SK-N-SH treated with all-trans-retinoic acid at 6 μM for 48 hours (cell line): ENCODE results near the gene NAA15.

ENCODE experiments used
- CSDC2 ChIP-seq: fragments of 250-450 bp; sonication (Bioruptor Pico); IDR thresholded peaks from 2 replicates; pipeline ENCODE4 v1.5.0; 2020; ENCODE audit warnings: mild to moderate bottlenecking, moderate library complexity
- ESRRG ChIP-seq: fragments of 250-450 bp; sonication (Bioruptor Pico); IDR thresholded peaks from 2 replicates; pipeline ENCODE4 v1.6.1; 2021; ENCODE audit warnings: mild to moderate bottlenecking
- ISL1 ChIP-seq: fragments of 250-450 bp; sonication (Bioruptor Pico); IDR thresholded peaks from 2 replicates; pipeline ENCODE4 v2.1.2; 2022; ENCODE audit warnings: mild to moderate bottlenecking, moderate library complexity
- PPARA ChIP-seq: fragments of 250-450 bp; sonication (Bioruptor Pico); IDR thresholded peaks from 2 replicates; pipeline ENCODE4 v1.5.0; 2020; ENCODE audit warnings: mild to moderate bottlenecking, borderline replicate concordance
- RARB ChIP-seq: fragments of 250-450 bp; sonication (Bioruptor Pico); IDR thresholded peaks from 2 replicates; pipeline ENCODE4 v1.8.0; 2021; ENCODE audit warnings: mild to moderate bottlenecking, moderate library complexity
- TOX ChIP-seq: fragments of 250-450 bp; sonication (Bioruptor Pico); IDR thresholded peaks from 2 replicates; pipeline ENCODE4 v1.8.0; 2021; ENCODE audit warnings: mild to moderate bottlenecking, moderate library complexity, borderline replicate concordance
- ZC3H10 ChIP-seq: fragments of 250-450 bp; sonication (Bioruptor Pico); IDR thresholded peaks from 2 replicates; pipeline ENCODE4 v1.5.1; 2021; ENCODE audit warnings: mild to moderate bottlenecking, moderate library complexity
- ZFP3 ChIP-seq: fragments of 250-450 bp; sonication (Bioruptor Pico); IDR thresholded peaks from 2 replicates; pipeline ENCODE4 v1.5.0; 2020; ENCODE audit warnings: mild to moderate bottlenecking, moderate library complexity
- ZFP30 ChIP-seq: fragments of 450-650 bp; formaldehyde crosslinking; IDR thresholded peaks from 2 replicates; pipeline ENCODE4 v1.5.0; 2022; ENCODE audit warnings: mild to moderate bottlenecking, moderate library complexity
- ZNF565 ChIP-seq: fragments of 450-650 bp; formaldehyde crosslinking; conservative IDR thresholded peaks from 2 replicates; pipeline ENCODE4 v1.5.0; 2020; ENCODE audit warnings: low read depth, mild to moderate bottlenecking, moderate library complexity
- TF ChIP-seq, protein P1 (sequence below): fragments of 250-450 bp; sonication (Bioruptor Pico); IDR thresholded peaks from 2 replicates; pipeline ENCODE4 v1.8.0; 2020; ENCODE audit warnings: mild to moderate bottlenecking, moderate library complexity, borderline replicate concordance
- TF ChIP-seq, protein P2 (sequence below): fragments of 250-450 bp; sonication (Bioruptor Pico); IDR thresholded peaks from 2 replicates; pipeline ENCODE4 v1.5.1; 2020; ENCODE audit warnings: low read depth, mild to moderate bottlenecking, moderate library complexity
- TF ChIP-seq, protein P3 (sequence below): fragments of 250-450 bp; sonication (Bioruptor Pico); IDR thresholded peaks from 2 replicates; pipeline ENCODE4 v1.5.1; 2021; ENCODE audit warnings: mild to moderate bottlenecking, moderate library complexity

DNA sequence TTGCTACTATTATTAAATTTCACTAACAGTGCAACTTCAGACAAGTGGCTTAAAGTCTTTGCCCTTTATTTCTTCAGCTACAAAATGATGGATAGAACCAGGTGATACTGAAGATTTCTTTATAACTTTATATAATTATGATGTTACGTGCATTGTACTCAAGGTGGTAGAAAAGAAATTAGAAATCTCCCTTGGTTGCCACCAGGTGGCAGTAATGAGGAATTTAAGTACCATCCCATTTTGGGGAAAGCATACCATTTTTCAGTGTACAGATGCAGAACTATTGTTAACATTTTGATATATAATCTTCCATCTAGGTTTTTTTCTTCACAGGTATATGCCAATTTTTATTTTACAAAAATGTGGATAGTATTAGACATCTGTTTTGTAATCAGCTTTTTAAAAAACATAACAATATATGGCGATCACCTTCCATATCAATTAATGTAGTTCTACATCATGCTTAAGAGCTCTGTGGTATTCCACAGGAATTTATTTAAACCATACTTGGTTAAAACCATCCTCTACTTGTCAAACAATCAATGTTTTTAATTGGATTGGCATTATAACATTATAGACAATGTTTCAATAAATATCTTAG lies 114.9 kb downstream of the NAA15 start:
- TF ChIP-seq TOX (CRISPR knock-in tag), result no peak
- TF ChIP-seq ZC3H10, result no peak
- TF ChIP-seq, protein P1, sequence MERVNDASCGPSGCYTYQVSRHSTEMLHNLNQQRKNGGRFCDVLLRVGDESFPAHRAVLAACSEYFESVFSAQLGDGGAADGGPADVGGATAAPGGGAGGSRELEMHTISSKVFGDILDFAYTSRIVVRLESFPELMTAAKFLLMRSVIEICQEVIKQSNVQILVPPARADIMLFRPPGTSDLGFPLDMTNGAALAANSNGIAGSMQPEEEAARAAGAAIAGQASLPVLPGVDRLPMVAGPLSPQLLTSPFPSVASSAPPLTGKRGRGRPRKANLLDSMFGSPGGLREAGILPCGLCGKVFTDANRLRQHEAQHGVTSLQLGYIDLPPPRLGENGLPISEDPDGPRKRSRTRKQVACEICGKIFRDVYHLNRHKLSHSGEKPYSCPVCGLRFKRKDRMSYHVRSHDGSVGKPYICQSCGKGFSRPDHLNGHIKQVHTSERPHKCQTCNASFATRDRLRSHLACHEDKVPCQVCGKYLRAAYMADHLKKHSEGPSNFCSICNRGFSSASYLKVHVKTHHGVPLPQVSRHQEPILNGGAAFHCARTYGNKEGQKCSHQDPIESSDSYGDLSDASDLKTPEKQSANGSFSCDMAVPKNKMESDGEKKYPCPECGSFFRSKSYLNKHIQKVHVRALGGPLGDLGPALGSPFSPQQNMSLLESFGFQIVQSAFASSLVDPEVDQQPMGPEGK (CRISPR knock-in tag), result no peak
- no peak for TF ChIP-seq CSDC2 (CRISPR knock-in tag)
- TF ChIP-seq, protein P2, sequence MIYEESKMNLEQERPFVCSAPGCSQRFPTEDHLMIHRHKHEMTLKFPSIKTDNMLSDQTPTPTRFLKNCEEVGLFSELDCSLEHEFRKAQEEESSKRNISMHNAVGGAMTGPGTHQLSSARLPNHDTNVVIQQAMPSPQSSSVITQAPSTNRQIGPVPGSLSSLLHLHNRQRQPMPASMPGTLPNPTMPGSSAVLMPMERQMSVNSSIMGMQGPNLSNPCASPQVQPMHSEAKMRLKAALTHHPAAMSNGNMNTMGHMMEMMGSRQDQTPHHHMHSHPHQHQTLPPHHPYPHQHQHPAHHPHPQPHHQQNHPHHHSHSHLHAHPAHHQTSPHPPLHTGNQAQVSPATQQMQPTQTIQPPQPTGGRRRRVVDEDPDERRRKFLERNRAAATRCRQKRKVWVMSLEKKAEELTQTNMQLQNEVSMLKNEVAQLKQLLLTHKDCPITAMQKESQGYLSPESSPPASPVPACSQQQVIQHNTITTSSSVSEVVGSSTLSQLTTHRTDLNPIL (CRISPR knock-in tag), result no peak
- TF ChIP-seq ISL1, result no peak
- TF ChIP-seq ZFP30 (CRISPR knock-in tag), result no peak
- TF ChIP-seq PPARA, result no peak
- TF ChIP-seq, protein P3, sequence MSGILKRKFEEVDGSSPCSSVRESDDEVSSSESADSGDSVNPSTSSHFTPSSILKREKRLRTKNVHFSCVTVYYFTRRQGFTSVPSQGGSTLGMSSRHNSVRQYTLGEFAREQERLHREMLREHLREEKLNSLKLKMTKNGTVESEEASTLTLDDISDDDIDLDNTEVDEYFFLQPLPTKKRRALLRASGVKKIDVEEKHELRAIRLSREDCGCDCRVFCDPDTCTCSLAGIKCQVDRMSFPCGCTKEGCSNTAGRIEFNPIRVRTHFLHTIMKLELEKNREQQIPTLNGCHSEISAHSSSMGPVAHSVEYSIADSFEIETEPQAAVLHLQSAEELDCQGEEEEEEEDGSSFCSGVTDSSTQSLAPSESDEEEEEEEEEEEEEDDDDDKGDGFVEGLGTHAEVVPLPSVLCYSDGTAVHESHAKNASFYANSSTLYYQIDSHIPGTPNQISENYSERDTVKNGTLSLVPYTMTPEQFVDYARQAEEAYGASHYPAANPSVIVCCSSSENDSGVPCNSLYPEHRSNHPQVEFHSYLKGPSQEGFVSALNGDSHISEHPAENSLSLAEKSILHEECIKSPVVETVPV (CRISPR knock-in tag), result no peak
- TF ChIP-seq ZNF565 (CRISPR knock-in tag), result no peak
- TF ChIP-seq RARB, result no peak
- TF ChIP-seq ESRRG (CRISPR knock-in tag), result no peak
- no peak for TF ChIP-seq ZFP3 (CRISPR knock-in tag)
